Measurements from ENCODE around the gene EXD2.

Gene EXD2

GRCh38 chr14:69226178-69226577, 34.9 kb downstream of the EXD2 start:
- no peak for DNase-seq (ENCODE audit: low spot score)
- Mint-ChIP-seq H3K27me3 (ENCODE audit: low read depth) (no peaks in the 10 kb centered on the region), H3K4me3 (no peak overlapping the region), H3K4me1 (ENCODE audit: low read depth) (no peaks in the 10 kb centered on the region), H3K36me3 (ENCODE audit: low read depth) (no peaks in the 10 kb centered on the region), H3K9me3 (no peaks in the 10 kb centered on the region), H3K27ac (no peak overlapping the region)

DNA sequence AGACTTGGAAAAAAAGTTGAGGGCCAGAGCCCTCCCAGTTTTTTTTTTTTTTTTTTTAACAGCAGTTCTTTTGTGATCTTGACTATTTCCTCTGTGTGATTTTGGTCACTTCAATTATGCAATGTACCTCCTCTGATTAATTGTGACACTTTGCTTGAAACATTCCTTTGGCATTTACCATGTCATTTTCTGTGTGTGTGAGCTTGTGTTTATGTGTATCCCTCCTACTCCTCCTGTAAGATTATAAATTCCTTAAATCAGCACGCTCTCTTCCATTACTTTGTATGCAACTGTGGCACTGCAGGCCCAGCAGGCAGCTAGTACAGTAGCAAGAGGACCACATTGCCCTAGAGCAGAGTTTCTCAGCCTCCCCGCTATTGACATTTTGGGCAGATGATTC, 35.4 kb downstream of the EXD2 start:
- H3K36me3 Mint-ChIP-seq (ENCODE audit: low read depth), result no peaks in the 10 kb centered on the region
- no peak for DNase-seq (ENCODE audit: low spot score)
- no peaks in the 10 kb centered on the region for H3K4me1 Mint-ChIP-seq (ENCODE audit: low read depth)
- H3K9me3 Mint-ChIP-seq, result no peaks in the 10 kb centered on the region
- no peaks in the 10 kb centered on the region for H3K27me3 Mint-ChIP-seq (ENCODE audit: low read depth)
- no peak overlapping the region for H3K4me3 Mint-ChIP-seq
- H3K27ac Mint-ChIP-seq, result no peak overlapping the region

GRCh38 chr14:69231486-69231885, 40.2 kb downstream of the EXD2 start:
- no peaks in the 10 kb centered on the region for H3K4me1 Mint-ChIP-seq (ENCODE audit: low read depth)
- no peak for DNase-seq (ENCODE audit: low spot score)
- no peak overlapping the region for H3K4me3 Mint-ChIP-seq
- no peaks in the 10 kb centered on the region for H3K36me3 Mint-ChIP-seq (ENCODE audit: low read depth)
- H3K27ac Mint-ChIP-seq, result no peak overlapping the region
- H3K9me3 Mint-ChIP-seq, result no peaks in the 10 kb centered on the region
- H3K27me3 Mint-ChIP-seq (ENCODE audit: low read depth), result no peaks in the 10 kb centered on the region

GRCh38 chr14:69232388-69232787, 41.1 kb downstream of the EXD2 start:
- no peak for DNase-seq (ENCODE audit: low spot score)
- Mint-ChIP-seq H3K36me3 (ENCODE audit: low read depth) (no peaks in the 10 kb centered on the region), H3K27me3 (ENCODE audit: low read depth) (no peaks in the 10 kb centered on the region), H3K9me3 (no peaks in the 10 kb centered on the region), H3K4me1 (ENCODE audit: low read depth) (no peaks in the 10 kb centered on the region), H3K27ac (no peak overlapping the region), H3K4me3 (no peak overlapping the region)

DNA sequence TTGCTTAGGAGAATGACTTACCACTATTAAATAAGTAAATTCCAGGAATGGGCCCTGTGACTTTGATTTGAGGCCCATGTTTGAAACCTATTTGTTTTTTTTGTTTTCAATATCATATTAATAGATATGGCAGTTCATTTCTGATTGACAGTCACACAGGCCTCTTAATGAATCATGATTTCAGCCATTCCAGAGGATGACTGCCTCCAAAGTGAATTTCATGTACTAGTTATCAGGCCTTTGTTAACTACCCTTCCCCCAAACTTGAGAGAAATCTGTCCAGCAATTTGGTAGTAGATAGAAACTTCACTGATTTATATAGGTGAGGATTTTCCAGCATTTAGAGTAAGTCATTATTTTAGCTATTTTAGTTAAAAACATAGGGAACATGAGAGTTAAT, 42.8 kb downstream of the EXD2 start:
- Mint-ChIP-seq H3K27me3 (ENCODE audit: low read depth) (no peaks in the 10 kb centered on the region), H3K9me3 (no peaks in the 10 kb centered on the region), H3K36me3 (ENCODE audit: low read depth) (no peaks in the 10 kb centered on the region), H3K27ac (no peak overlapping the region), H3K4me3 (no peak overlapping the region), H3K4me1 (ENCODE audit: low read depth) (no peaks in the 10 kb centered on the region)
- no peak for DNase-seq (ENCODE audit: low spot score)

DNA sequence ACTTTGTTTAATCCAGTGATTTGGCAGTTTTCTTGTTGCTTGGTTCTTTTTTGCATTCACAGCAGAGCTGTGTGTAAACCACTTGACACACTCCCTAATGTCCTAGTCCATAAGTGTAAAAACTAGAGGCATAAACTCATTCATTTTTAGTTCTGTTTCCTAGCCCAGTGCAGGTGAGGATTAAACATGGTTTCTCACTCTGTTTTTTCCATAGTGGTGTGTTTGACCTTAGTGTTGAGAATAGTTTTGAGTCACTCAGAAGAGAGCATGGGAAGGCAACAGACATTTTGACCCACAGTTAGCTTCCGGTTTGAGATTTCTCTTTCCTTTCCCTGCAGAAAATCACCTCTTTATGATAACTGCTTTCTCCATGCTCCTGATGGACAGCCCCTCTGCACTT, 44.4 kb downstream of the EXD2 start:
- no peak for DNase-seq (ENCODE audit: low spot score)
- Mint-ChIP-seq H3K9me3 (no peaks in the 10 kb centered on the region), H3K4me1 (ENCODE audit: low read depth) (no peaks in the 10 kb centered on the region), H3K27ac (no peak overlapping the region), H3K27me3 (ENCODE audit: low read depth) (no peaks in the 10 kb centered on the region), H3K4me3 (no peak overlapping the region), H3K36me3 (ENCODE audit: low read depth) (no peaks in the 10 kb centered on the region)

DNA sequence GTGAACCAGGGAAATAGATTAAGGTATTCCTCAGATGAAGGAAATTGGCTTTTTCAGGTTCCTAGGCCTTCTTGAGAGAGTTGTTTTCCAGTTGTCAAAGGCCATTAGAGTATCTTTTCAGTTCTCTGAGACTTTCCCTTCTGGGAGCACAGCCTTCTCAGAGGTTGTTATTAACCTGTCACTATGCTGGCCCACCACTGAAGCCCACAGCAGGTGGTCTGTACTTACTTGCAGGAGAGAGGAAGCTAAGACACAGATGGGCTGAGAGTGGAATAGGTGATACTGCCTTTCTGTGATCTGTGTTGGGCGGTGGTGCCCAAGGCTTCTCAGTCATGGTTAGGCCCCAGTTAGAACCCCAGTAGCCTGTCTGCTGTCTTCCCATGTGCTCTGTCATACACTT, 45.8 kb downstream of the EXD2 start:
- DNase-seq (ENCODE audit: low spot score), result no peak
- Mint-ChIP-seq H3K4me1 (ENCODE audit: low read depth) (no peaks in the 10 kb centered on the region), H3K4me3 (no peak overlapping the region), H3K9me3 (no peaks in the 10 kb centered on the region), H3K36me3 (ENCODE audit: low read depth) (no peaks in the 10 kb centered on the region), H3K27me3 (ENCODE audit: low read depth) (no peaks in the 10 kb centered on the region), H3K27ac (no peak overlapping the region)

GRCh38 chr14:69237584-69237983, 46.3 kb downstream of the EXD2 start:
- Mint-ChIP-seq H3K27ac (no peak overlapping the region), H3K36me3 (ENCODE audit: low read depth) (no peaks in the 10 kb centered on the region), H3K4me3 (no peak overlapping the region), H3K9me3 (no peaks in the 10 kb centered on the region), H3K27me3 (ENCODE audit: low read depth) (no peaks in the 10 kb centered on the region), H3K4me1 (ENCODE audit: low read depth) (no peaks in the 10 kb centered on the region)
- DNase-seq (ENCODE audit: low spot score), result no peak

DNA sequence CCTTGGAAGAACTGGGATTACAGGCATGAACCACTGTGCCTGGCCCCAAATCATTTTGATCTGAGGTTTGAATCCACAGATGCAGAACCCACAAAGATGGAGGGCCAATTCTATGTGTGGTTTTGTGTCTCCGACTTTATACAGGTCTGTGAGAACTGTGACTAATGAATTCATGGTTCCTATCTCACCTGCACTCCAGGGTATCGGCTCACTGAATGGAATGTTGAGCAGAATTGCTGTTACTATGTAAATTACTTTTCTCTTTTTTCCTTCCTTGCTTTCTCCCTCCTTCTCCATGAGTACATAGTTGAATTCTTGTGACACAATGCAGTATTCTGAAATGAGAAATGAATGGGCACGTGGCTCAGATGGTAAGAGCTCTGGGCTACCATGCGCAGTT, 47.6 kb downstream of the EXD2 start:
- no peaks in the 10 kb centered on the region for H3K9me3 Mint-ChIP-seq
- H3K36me3 Mint-ChIP-seq (ENCODE audit: low read depth), result no peaks in the 10 kb centered on the region

GRCh38 chr14:69240527-69241173, 49.4 kb downstream of the EXD2 start:
- Mint-ChIP-seq H3K4me1 (ENCODE audit: low read depth) (no peaks in the 10 kb centered on the region), H3K4me3 (no peak overlapping the region), H3K36me3 (ENCODE audit: low read depth) (no peaks in the 10 kb centered on the region), H3K27me3 (ENCODE audit: low read depth) (no peaks in the 10 kb centered on the region), H3K9me3 (no peaks in the 10 kb centered on the region), H3K27ac (no peak overlapping the region)
- no peak for DNase-seq (ENCODE audit: low spot score)

More for the DNA sequence above, 47.6 kb downstream of the EXD2 start:
- Mint-ChIP-seq H3K27ac (no peak overlapping the region), H3K27me3 (ENCODE audit: low read depth) (no peaks in the 10 kb centered on the region), H3K4me1 (ENCODE audit: low read depth) (no peaks in the 10 kb centered on the region), H3K4me3 (no peak overlapping the region)
- no peak for DNase-seq (ENCODE audit: low spot score)

DNA sequence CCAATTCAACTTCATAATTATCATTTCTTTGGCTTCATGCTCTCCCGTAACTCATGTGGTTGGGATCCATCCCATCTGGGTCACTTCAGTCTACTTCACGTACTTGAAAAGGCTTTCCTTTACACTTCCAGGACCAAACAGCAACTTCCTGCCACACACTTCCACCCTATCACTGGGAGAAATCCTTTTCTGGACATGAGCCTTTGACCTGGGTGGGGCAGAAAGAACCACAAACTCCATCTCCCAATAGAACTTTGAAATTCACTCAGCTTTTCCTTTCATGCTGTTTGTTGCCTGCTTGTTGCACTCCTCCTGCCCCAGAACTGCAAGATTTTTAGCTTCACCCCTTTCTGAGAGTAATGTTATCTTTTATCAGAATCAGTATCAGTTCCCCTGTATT, 50.3 kb downstream of the EXD2 start:
- no peaks in the 10 kb centered on the region for H3K4me1 Mint-ChIP-seq (ENCODE audit: low read depth)
- H3K4me3 Mint-ChIP-seq, result no peak overlapping the region
- H3K36me3 Mint-ChIP-seq (ENCODE audit: low read depth), result no peaks in the 10 kb centered on the region
- H3K9me3 Mint-ChIP-seq, result no peaks in the 10 kb centered on the region
- H3K27ac Mint-ChIP-seq, result no peak overlapping the region
- H3K27me3 Mint-ChIP-seq (ENCODE audit: low read depth), result no peaks in the 10 kb centered on the region
- no peak for DNase-seq (ENCODE audit: low spot score)

DNA sequence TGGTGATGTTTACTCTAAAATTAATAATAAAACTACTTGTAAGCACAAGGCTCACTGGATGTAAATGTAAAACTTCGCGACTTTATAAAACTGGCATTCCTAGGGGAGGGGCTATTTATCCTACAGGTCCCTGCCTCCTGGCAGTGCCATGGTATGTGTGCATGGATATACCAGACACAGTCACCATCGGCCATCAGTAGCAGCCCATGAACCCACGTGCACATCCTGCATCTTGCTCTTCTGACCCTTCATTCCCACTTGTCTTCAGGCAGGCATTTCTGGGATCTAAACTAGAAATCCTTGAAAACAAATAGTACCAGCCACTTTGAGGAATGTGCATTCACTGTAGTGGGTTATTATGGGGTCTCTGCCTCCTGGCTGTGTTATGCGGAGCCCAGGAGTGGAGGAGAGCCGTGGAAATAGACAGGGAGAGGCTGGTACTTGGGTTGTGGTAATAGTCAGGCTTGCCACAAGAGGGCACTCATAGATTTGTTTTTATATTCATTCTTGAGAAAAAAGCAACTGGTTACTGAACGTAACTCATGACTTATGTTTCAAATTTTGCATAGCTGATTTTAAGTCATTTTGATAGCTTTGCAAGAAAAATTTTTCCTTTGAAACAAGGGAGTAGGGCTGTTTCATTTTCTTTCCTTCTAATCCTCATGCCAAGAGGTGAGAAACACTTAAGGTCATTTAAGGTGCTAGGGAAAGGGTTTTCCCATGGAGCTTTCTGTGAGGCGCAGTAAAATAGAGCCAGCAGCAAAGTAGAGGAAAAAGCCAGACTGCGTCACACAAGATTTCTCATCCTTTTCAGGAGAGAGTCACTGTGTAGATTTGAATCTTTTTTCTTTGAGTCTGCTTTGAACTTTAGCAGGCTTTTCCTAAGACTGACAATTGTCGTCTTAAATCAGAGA, 51.3 kb downstream of the EXD2 start:
- Mint-ChIP-seq H3K27ac (no peak overlapping the region), H3K4me1 (ENCODE audit: low read depth) (no peaks in the 10 kb centered on the region), H3K27me3 (ENCODE audit: low read depth) (no peaks in the 10 kb centered on the region), H3K9me3 (no peaks in the 10 kb centered on the region), H3K36me3 (ENCODE audit: low read depth) (no peaks in the 10 kb centered on the region), H3K4me3 (no peak overlapping the region)
- DNase-seq (ENCODE audit: low spot score), result no peak

DNA sequence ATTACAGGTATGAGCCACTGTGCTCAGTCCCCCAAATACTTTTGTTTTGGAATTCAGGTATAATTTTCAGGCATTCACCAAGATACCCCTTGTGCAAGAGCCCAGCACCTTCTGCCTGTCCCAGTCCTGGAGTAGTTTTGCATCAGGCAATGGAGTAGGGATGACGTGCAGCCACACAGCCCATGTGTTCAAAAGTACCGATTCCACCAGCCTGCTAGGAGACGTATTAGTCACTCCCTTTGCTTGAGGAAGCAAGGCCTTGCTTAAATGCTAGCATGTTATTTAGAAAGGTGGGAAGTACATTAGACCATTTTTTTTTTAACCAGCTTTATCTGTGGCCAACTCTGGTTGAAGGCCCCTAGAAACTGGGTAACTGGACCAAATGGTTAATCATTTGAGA, 53.6 kb downstream of the EXD2 start:
- Mint-ChIP-seq H3K9me3 (no peaks in the 10 kb centered on the region), H3K27me3 (ENCODE audit: low read depth) (no peaks in the 10 kb centered on the region), H3K27ac (no peak overlapping the region), H3K4me3 (no peak overlapping the region), H3K4me1 (ENCODE audit: low read depth) (no peaks in the 10 kb centered on the region), H3K36me3 (ENCODE audit: low read depth) (no peaks in the 10 kb centered on the region)
- DNase-seq (ENCODE audit: low spot score), result no peak

DNA sequence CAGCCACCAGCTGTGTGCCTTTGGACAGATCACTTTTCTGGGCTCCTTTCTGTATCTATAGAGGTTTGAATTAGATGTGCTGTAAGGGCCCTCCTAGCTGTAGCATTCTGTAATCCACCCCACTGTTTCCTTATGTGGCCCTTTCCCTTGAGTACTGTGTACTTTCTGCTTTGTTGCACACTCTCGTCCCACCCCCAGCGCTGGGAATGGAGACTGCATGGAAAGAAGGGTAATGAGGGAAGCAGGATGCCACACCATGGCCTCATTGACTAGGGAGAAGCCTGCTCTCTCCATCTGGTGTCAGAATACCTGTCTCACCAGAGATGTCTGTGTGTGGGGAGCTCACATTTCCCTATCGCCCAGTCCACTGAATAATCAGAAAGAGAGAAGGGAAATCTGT, 55.0 kb downstream of the EXD2 start:
- Mint-ChIP-seq H3K4me1 (ENCODE audit: low read depth) (no peaks in the 10 kb centered on the region), H3K27me3 (ENCODE audit: low read depth) (peaks cover 2% of the 10 kb centered on the region), H3K36me3 (ENCODE audit: low read depth) (no peaks in the 10 kb centered on the region), H3K9me3 (no peaks in the 10 kb centered on the region), H3K4me3 (no peak overlapping the region), H3K27ac (no peak overlapping the region)
- DNase-seq (ENCODE audit: low spot score), result no peak
